Endothelial cell of hepatic sinusoid (primary cell): ENCODE results near the gene LRRC51.

Source experiments
- in situ Hi-C: cut with HindIII; loops from 2 replicates; pipeline ENCODE4 v1.10.0; 2017; ENCODE audit warnings: low sequenced_read_pairs

The LRRC51 gene

DNA sequence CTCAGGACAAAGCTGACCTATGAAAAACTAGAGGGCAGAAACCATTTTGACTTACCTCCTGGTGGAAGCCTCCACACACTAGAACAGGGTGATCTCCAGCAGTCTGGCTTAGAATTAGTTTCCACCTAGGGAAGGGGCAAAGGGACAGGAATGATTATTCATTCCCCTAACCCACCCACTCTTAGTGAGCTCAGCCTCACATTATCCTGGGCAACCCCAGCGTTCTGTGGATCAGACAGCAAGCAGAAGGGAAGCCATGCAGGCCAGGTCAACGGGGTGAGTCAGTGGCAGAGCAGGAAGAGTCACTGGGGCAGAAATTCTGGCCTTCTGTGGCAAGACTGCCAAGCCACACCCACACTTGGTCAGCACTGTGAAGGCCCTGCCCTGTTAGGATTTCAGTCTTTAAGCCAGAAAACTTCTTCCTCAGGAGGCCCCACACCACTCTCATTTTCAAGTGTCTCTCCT, 10.8 kb upstream of the LRRC51 start:
- in situ Hi-C loops: no loop called here

- in situ Hi-C loops: no loop called here
These were observed 10.2 kb upstream of the LRRC51 start for GRCh38 chr11:72070491-72070890.

DNA sequence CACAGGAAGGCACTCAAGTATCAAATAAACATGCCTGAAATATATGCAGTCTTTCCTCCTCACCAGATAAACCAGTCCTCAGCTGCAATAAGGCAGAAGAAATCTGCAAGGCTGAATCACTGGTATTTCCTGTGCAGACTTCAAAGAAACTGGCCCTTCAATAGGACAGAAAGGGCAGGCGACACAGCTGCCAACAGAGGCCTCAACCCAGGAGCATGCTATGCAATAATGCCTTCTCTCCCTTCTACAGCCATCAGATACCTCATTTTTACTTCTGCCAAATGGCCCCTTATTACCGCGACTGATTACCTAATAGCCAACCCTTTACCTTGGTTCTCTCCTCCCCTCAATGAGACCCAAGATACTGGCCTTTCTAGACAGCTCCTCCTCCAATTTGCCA, 8.3 kb upstream of the LRRC51 start:
- in situ Hi-C loops: no loop called here

DNA sequence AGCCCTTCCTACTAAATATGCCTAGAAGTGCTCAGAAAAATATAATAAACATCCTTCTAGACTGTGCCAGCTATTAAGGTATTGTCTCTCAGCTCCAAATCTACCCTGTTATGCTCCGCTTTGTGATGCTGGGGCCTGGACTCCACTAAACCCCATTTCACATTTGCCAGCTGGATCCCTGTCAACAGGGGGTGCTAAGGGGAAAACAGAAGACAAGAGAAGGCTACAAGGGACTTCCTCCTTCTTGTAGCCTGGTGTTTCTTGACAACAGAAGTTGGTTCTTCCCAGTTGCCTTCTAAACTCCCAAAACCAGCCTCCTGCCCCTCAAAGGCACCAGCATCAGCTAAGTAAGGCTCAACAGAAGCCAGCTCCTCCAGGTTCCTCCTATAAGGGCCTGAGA, 5.5 kb upstream of the LRRC51 start:
- in situ Hi-C loops: no loop called here

- in situ Hi-C loops: no loop called here
These were observed 4.9 kb upstream of the LRRC51 start for GRCh38 chr11:72075756-72076155.

DNA sequence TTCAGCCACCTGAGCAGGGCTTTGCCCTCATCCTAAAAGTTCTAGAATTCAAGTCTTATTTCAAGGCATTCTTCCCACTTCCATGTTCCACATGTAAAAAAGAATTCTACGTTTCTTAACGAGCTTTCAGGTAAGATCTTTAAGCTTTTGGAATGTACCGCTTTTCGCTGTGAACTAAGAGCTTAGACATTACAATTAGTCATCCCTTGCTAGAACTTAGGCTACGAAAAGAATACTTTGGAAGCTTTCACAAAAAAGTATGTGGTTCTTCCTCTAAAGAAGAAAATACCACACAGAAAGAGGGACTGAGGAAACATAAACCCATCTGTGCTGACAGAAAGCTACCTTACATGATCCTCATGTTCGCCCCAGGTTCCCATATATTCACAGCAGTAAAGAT, 2.2 kb upstream of the LRRC51 start:
- in situ Hi-C loops: no loop called here

GRCh38 chr11:72079819-72080325, 778 bp upstream of the LRRC51 start:
- in situ Hi-C loops: no loop called here

DNA sequence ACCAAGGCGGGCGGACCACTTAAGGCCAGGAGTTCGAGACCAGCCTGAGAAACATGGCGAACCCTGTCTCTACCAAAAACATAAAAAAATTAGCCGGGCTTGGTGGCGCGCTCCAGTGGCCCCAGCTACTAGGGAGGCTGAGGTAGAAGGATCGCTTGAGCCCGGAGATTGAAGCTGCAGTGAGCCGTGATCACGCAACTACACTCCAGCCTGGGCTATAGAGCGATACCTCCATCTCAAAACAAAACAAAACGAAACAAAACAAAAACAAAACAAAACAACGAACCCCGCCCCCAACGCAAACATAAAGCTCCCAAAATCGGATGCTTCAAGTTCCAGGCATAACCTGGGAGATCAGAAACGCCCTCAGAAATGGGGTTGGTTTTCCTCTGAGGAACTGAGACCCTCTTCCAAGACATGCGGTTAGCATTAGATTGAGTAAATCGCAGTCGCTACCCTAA, 564 bp downstream of the LRRC51 start:
- in situ Hi-C loops: no loop called here

GRCh38 chr11:72081821-72082453, 1.3 kb downstream of the LRRC51 start:
- in situ Hi-C loops: no loop called here

GRCh38 chr11:72083414-72083813, 2.8 kb downstream of the LRRC51 start:
- in situ Hi-C loops: no loop called here

DNA sequence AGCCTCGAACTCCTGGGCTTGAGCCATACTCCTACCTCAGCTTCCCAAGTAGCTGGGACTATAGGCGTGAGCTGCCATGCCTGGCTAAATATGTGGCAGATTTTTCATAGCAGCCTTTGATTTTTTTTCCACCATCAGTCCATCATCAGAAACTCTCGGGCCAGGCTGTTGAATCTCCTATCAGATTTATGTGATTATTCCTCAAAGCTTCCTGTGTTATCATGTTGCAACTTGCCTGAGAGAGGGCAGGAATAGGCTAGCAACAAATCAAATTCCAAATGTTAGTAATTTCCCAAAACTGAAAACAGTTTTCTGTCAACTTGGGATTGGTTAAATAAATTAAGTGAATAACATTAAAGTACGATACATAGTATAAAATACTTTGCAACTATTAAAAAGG, 3.4 kb downstream of the LRRC51 start:
- in situ Hi-C loops: no loop called here

- in situ Hi-C loops: no loop called here
These were observed 4.3 kb downstream of the LRRC51 start for GRCh38 chr11:72084965-72085364.

DNA sequence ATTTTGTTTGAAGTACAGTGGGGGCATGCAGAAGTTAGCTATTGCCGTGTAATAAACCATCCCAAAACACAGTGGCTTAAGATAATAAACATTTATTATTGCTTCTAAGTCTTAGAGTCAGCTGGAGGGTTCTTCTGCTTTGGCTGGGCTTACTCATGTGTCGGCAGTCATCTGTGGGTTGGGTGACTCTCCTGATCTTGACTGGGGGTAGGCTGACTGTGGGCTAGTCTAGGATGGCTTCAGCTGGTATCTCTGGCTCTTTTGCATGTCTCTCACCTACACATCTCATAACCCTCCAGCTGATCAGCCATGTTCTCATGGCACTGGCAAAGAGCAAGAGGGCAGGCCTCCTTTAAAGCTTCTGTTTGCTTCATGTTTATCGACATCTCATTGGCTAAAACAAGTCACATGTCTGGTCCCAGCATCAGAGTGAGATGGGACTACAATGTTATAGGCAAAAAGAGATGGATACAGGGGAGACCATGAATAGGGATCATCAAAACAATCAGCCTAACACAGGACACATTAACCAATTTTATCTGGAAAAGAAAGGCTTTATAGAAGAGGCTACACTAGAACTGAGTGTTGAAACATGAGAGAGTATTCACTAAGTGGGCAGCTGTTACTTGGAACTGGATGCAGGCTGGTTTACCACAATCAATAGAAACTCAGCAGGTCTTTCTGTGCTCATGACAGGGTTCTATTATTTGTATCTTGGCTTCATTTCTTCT, 5.1 kb downstream of the LRRC51 start:
- in situ Hi-C loops: no loop called here

DNA sequence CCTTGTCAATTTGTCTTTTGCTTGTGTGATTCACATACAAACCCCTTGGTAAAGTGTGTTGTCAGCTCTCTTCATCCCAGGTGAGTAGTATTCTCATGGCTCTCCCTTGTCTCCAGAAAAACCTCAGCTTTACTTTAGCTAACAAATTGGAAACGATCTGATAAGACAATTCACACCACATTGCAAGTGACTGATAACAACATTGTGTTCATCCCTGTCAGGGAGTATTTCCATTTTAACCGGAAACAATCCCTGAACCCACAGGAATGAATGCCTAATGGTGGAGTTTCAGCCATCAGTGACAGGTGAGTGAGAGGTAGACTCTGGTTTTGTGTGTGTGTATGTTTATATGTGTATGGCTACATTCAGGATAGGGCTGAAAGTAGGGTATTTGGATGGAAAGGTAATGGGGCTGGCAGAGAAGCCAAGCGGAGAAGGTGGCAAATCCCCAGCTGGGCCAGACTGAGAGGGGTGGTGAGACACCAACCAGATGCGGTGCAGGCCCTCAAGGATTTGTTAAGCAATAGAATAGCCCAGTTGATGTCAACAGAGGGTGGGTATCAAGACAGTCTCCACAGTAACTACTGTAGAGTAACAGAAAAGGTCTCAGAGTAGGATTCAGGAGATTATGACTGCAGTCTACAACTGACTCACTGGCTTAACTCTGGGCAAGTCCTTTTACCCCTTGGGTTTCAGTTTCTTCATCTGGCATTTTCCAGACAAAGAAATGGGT, 7.6 kb downstream of the LRRC51 start:
- in situ Hi-C loops: no loop called here

DNA sequence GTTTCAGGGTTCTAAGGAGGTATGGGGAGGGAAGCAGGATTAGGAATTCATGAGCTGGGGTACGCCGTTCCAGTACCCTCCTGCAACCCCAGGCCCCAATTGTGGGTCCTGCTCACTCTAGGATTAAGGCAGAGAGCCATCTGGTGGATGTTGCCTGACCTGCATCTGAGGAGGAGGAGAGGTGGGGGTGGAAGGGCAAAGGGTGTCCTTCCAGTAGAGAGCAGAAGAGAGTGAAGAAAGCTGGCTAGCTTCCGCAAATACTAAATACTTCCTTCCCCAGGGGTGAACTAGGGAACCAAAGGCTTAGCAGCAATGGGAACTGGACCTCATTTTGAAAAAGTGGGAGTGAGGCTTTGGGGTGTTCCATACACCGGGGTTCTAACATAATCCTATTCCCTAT, 10.6 kb downstream of the LRRC51 start:
- in situ Hi-C loops: no loop called here

DNA sequence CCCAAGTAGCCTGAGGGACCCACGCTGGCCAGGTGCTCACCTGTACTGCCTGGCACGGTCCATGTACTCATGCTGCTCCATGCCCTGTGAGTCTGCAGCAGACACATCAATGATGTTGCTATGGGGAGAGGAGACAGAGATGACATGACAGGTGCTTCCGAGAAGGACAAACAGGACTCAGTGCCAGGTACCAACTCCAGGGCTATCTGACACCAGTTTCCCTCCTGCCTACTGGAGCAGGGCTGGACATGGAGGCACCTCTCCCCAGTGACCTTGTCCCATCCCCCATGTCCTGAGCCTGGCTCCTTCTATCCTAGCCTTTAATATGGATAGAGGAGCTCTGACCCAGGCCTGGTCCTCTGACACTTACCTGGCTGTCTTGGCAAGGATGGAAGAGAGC, 18.1 kb downstream of the LRRC51 start:
- in situ Hi-C loops: no loop called here

- in situ Hi-C loops: loop anchor here (5.0 kb wide), 1 partner anchor 73 kb away; no protein-coding TSS in a partner anchor
These were observed 19.4 kb downstream of the LRRC51 start for GRCh38 chr11:72100009-72100408.

DNA sequence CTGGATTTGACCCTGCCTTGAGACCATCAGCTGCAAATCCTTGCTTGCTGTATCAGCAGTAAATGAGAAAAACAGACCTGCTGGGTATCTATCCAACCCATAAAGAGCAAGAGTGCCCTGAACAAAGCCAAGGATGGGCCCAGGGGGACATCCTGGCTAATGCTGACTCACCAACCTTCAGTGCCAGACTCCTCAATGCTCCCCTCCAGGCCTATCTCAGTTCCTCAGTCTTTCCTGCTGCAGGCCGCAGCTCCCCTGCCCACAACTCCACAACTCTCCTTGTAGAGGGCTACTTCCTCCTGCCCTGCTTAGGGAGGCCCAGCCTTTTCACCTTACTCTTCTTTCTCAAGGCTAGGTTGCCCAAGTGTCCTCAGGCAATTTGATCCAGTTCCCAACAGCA, 19.8 kb downstream of the LRRC51 start:
- in situ Hi-C loops: loop anchor here (5.0 kb wide), 1 partner anchor 73 kb away; no protein-coding TSS in a partner anchor

- in situ Hi-C loops: loop anchor here (5.0 kb wide), 1 partner anchor 75 kb away; no protein-coding TSS in a partner anchor
These were observed 21.5 kb downstream of the LRRC51 start for GRCh38 chr11:72102162-72102561.

GRCh38 chr11:72102631-72102945, 21.9 kb downstream of the LRRC51 start:
- in situ Hi-C loops: loop anchor here (5.0 kb wide), 1 partner anchor 75 kb away; no protein-coding TSS in a partner anchor

GRCh38 chr11:72102946-72103753, 22.5 kb downstream of the LRRC51 start, which contains the start of gene LAMTOR1:
TSS of gene LAMTOR1 (minus strand) at chr11:72103297. CDS start at chr11:72103224, 73 bp downstream.
- in situ Hi-C loops: loop anchor here (5.0 kb wide), 1 partner anchor 76 kb away; no protein-coding TSS in a partner anchor
